GM19463 (cell line): ENCODE measurements around the gene PCBP3.

ENCODE experiments used
- ATAC-seq: cut with Tn5 transposase; IDR thresholded peaks from one replicate; pipeline ENCODE4 v1.9.1; 2021; ENCODE audit warnings: mild to moderate bottlenecking, moderate library complexity; ENCODE audit not compliant: unreplicated experiment

Gene PCBP3

GRCh38 chr21:45919593-45919992, 276.1 kb downstream of the PCBP3 start:
- ATAC-seq, result no peak

GRCh38 chr21:45920824-45921600, 277.5 kb downstream of the PCBP3 start:
- no peak for ATAC-seq

GRCh38 chr21:45921917-45922316, 278.4 kb downstream of the PCBP3 start:
- ATAC-seq, result no peak

GRCh38 chr21:45922648-45923047, 279.1 kb downstream of the PCBP3 start:
- no peak for ATAC-seq

GRCh38 chr21:45923146-45923545, 279.6 kb downstream of the PCBP3 start:
- no peak for ATAC-seq

- no peak for ATAC-seq
Measured at GRCh38 chr21:45926281-45926680, 282.8 kb downstream of the PCBP3 start.

GRCh38 chr21:45927032-45927431, 283.5 kb downstream of the PCBP3 start:
- no peak for ATAC-seq

- no peak for ATAC-seq
Measured at GRCh38 chr21:45927851-45928850, 284.6 kb downstream of the PCBP3 start.

- ATAC-seq, result no peak
Measured at GRCh38 chr21:45929449-45929848, 285.9 kb downstream of the PCBP3 start.

GRCh38 chr21:45930231-45930760, 286.8 kb downstream of the PCBP3 start:
- no peak for ATAC-seq

- ATAC-seq, result no peak
Measured at GRCh38 chr21:45930792-45931191, 287.3 kb downstream of the PCBP3 start.

GRCh38 chr21:45931397-45931969, 288.0 kb downstream of the PCBP3 start:
- ATAC-seq, result no peak

GRCh38 chr21:45932922-45933502, 289.5 kb downstream of the PCBP3 start:
- ATAC-seq, result no peak

GRCh38 chr21:45934085-45934484, 290.6 kb downstream of the PCBP3 start:
- no peak for ATAC-seq

- no peak for ATAC-seq
Measured at GRCh38 chr21:45934554-45934953, 291.0 kb downstream of the PCBP3 start.

- ATAC-seq, result no peak
Measured at GRCh38 chr21:45935628-45936027, 292.1 kb downstream of the PCBP3 start.

- ATAC-seq, result no peak
Measured at GRCh38 chr21:45937721-45938452, 294.4 kb downstream of the PCBP3 start.

- no peak for ATAC-seq
Measured at GRCh38 chr21:45938453-45938755, 294.9 kb downstream of the PCBP3 start.

- no peak for ATAC-seq
Measured at GRCh38 chr21:45938811-45939520, 295.4 kb downstream of the PCBP3 start.
